Measurements from ENCODE around the gene NAP1L4.
A peak's percentile ranks its signal among the peaks of the same experiment; 100 is the strongest.

- TF ChIP-seq CTCF (IDR thresholded peaks at IDR 0.05; ENCODE audit: low read length), result peak; percentile 66
- TF ChIP-seq EZH2 (optimal IDR thresholded peaks at IDR 0.05; ENCODE audit: low read depth, low read length), result no peak
These were observed 45.2 kb upstream of the NAP1L4 start for GRCh38 chr11:3037040-3037944.
